Right atrium auricular region (tissue), 2 donors: ENCODE data around the gene FGF12. TPM values are rescaled to one million over a fixed set of nuclear protein-coding genes. Genes with fewer than 3 reads are reported as not detected.
A peak's percentile ranks its signal among the peaks of the same experiment; 100 is the strongest.

Source experiments
- DNase-seq: peaks from one replicate; pipeline ENCODE4 v3.0.0-alpha.2; 2019; ENCODE audit warnings: low spot score
- H3K27ac ChIP-seq, 2 donors: fragments of 200-600 bp; sonication (generic); 1 replicate in 1 of 2; 2 replicates in 1 of 2; pipeline ENCODE4 v1.5.1; 2016 to 2019
- H3K27me3 ChIP-seq, 2 donors: fragments of 200-600 bp; sonication (generic); one replicate each; pipeline versions ENCODE4 v1.5.1 to v1.6.0; 2017 to 2019
- H3K36me3 ChIP-seq: fragments of 200-600 bp; sonication (generic); one replicate; pipeline ENCODE4 v1.5.1; 2016
- H3K4me1 ChIP-seq, 2 donors: fragments of 200-600 bp; sonication (generic); one replicate each; pipeline versions ENCODE4 v1.5.1 to v1.6.0; 2017 to 2019
- H3K4me3 ChIP-seq, 2 donors: fragments of 200-600 bp; sonication (generic); 1 replicate in 1 of 2; 2 replicates in 1 of 2; pipeline ENCODE4 v1.5.1; 2017 to 2019; ENCODE audit warnings: mild to moderate bottlenecking in 1 of 2, moderate library complexity in 1 of 2
- H3K9me3 ChIP-seq, 2 donors: fragments of 200-600 bp; sonication (generic); one replicate each; pipeline ENCODE4 v1.5.1; 2019
- total RNA-seq, 2 donors: library from RNA; depleted of rRNA; stranded (reverse); fragments of >200 nt; gene quantifications; one replicate each; pipeline ENCODE4 v1.1.0, GENCODE V29; 2016
- TF ChIP-seq, protein P1 (sequence below), 2 donors: fragments of 200-600 bp; sonication (generic); IDR thresholded peaks; one replicate each; pipeline ENCODE4 v1.5.1; 2019; ENCODE audit warnings: antibody characterized with exemption in 2 of 2

FGF12 gene
- total RNA-seq, 2 donors from 2014 or later: 126 to 218 TPM

DNA sequence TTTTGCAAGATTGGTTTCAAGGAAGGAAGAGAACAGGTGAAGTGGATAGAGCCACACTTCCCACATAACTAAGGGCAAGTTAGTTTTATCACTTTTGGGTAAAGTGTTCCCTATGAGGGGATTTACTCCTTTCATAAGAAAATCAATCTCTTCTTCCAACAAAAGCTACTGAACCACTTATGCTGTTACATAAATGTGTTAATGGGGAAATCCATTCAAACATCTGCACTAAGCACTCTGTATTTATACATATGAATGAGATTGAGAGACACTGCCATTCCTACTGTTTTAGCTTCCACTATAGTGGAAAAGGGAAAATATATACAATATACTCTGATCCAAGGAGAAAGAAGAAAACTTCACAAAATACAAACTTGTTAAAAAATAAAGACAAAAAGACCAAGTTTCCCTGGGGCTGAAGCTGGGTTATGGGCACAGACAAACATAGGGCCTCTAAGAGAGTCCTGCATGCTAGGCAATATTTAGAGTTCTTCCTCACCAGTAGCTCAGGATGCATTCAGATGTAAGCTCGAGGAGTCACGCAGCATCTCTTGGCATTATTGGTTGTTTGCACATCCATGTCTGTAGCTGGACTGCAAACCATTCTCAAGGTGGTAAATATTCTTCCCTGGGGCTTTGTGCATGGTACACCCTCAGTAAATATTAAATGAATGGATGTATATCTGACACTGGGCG, 454.2 kb downstream of the FGF12 start:
- TF ChIP-seq, protein P1, sequence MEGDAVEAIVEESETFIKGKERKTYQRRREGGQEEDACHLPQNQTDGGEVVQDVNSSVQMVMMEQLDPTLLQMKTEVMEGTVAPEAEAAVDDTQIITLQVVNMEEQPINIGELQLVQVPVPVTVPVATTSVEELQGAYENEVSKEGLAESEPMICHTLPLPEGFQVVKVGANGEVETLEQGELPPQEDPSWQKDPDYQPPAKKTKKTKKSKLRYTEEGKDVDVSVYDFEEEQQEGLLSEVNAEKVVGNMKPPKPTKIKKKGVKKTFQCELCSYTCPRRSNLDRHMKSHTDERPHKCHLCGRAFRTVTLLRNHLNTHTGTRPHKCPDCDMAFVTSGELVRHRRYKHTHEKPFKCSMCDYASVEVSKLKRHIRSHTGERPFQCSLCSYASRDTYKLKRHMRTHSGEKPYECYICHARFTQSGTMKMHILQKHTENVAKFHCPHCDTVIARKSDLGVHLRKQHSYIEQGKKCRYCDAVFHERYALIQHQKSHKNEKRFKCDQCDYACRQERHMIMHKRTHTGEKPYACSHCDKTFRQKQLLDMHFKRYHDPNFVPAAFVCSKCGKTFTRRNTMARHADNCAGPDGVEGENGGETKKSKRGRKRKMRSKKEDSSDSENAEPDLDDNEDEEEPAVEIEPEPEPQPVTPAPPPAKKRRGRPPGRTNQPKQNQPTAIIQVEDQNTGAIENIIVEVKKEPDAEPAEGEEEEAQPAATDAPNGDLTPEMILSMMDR (IDR thresholded peaks at IDR 0.05): no peak

DNA sequence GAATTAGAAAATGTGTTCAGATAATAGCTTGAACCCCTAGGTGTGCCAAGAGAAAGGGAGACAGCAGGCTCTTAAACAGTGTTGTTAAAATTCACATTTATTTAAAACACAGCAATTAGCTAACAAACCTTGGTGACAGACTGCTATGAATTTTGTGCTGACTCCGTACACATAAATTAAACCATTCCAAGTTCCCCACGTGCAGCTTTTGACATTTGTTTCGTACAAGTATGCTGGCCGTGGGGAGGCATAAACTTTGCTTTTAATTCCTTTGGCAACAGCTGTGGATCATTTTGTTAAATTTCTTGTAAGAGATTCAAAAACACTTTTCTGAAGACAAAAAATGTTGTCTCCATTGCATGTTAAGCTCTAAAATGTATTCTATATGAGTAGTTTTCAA, 465.3 kb downstream of the FGF12 start:
- Histone ChIP-seq H3K9me3 (no peaks in the 10 kb centered on the region), H3K27ac (no peak overlapping the region), H3K4me1 (no peaks in the 10 kb centered on the region), H3K4me3 (no peak overlapping the region), H3K27me3 (no peaks in the 10 kb centered on the region), H3K36me3 (no peaks in the 10 kb centered on the region)
- DNase-seq: no peak
- TF ChIP-seq, protein P1 (IDR thresholded peaks at IDR 0.05): no peak

More for the DNA sequence above, 454.2 kb downstream of the FGF12 start:
- no peak overlapping the region for H3K4me3 ChIP-seq
- no peaks in the 10 kb centered on the region for H3K27me3 ChIP-seq
- no peaks in the 10 kb centered on the region for H3K9me3 ChIP-seq
- no peak for DNase-seq
- peaks cover 0 to 5% of the 10 kb centered on the region in 2 donors for H3K4me1 ChIP-seq
- H3K27ac ChIP-seq: no peak overlapping the region
- no peaks in the 10 kb centered on the region for H3K36me3 ChIP-seq

DNA sequence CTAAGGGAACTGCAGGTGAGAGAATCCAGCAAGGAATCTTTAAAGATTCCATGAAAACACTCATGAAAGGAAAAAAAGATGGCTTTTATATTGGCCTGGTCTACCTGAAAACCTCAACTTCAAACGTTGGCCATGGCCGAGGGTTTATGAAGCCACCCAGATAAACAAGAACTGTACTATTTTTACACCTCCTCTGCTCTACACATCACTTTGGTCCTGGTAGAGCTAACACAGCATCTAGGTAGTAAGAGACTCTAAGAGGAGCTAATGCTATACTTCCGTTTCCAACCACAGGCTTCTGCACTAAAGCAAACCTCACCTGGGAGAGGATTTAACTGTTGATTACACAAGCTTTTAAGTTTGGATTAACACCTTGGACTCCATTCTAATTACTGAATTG, 466.2 kb downstream of the FGF12 start:
- no peaks in the 10 kb centered on the region for H3K4me1 ChIP-seq
- DNase-seq: no peak
- no peak overlapping the region for H3K27ac ChIP-seq
- H3K27me3 ChIP-seq: no peaks in the 10 kb centered on the region
- no peaks in the 10 kb centered on the region for H3K36me3 ChIP-seq
- H3K4me3 ChIP-seq: no peak overlapping the region
- no peaks in the 10 kb centered on the region for H3K9me3 ChIP-seq
- TF ChIP-seq, protein P1 (IDR thresholded peaks at IDR 0.05): no peak

DNA sequence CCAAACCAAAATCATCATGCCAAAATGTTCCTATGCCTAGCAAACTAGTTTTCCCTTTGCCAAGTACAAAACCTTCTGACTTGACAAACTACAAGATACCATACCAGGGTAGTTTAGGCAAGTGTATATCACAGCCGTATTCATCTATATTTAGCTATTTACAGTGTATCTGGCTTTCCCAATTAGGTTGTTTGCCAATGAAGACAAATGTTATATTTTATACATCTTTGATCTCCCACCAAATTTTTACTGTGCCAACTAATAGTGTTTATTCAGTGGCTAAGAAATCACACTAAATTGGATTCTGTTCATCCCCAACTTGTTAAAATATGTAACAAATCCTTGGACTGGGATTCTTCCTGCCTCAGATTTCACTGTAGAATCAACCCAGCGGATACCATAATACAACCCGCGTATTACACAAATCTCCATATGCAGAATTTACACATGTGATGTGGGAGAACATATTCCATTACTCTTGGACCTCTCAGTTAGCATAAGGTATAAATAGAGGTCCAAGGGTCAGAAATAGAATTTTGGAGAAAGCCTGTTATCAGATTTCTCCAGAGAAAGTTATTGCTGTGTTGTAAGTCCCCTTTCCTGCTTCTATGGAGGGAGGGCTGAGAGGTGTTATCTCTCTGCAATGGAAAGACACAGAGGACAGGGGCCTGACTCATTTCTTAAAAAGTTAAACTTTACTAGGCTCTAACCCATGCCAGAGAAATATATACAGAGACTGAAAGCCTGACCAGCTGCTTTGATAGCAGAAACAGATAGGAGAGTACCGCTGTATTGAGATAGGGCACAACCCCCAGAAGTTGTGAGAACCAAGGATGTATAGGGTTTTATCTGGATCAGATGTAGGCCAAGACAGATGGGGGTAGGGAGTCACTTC, 467.0 kb downstream of the FGF12 start:
- no peak for DNase-seq
- TF ChIP-seq, protein P1 (IDR thresholded peaks at IDR 0.05): no peak
- no peaks in the 10 kb centered on the region for H3K27me3 ChIP-seq
- no peaks in the 10 kb centered on the region for H3K9me3 ChIP-seq
- no peak overlapping the region for H3K4me3 ChIP-seq
- no peaks in the 10 kb centered on the region for H3K4me1 ChIP-seq
- no peaks in the 10 kb centered on the region for H3K36me3 ChIP-seq
- no peak overlapping the region for H3K27ac ChIP-seq

DNA sequence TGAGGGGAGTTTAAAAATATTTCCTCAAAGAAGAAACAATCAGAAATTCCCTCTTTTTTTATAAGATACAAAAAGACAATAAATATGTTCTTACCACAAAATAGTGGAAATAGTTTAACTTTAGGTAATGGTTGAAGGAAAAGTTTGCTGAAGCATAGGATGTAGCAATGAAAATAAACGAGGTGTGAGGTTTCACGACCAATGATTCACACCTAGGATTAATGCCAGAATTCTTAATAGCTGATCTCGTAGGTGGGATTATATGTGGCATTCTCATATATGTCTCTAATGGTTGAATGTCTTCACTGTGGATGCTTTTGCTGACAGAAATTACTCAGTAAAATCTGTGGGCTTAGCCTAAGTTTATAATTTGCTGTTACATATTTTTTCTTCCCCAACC, 467.7 kb downstream of the FGF12 start:
- no peak overlapping the region for H3K4me3 ChIP-seq
- TF ChIP-seq, protein P1 (IDR thresholded peaks at IDR 0.05): no peak
- no peaks in the 10 kb centered on the region for H3K36me3 ChIP-seq
- no peaks in the 10 kb centered on the region for H3K9me3 ChIP-seq
- H3K27ac ChIP-seq: peak overlapping the region in 1 of 2 donors; percentile 2
- no peak for DNase-seq
- no peaks in the 10 kb centered on the region for H3K4me1 ChIP-seq
- H3K27me3 ChIP-seq: no peaks in the 10 kb centered on the region
